ENCODE data around the gene METTL24.
"Not testable (repeated sequence)": the region's sequence is repeated elsewhere in the genome, so short reads cannot be mapped to it uniquely, and the experiment has no call there.

METTL24 gene

DNA sequence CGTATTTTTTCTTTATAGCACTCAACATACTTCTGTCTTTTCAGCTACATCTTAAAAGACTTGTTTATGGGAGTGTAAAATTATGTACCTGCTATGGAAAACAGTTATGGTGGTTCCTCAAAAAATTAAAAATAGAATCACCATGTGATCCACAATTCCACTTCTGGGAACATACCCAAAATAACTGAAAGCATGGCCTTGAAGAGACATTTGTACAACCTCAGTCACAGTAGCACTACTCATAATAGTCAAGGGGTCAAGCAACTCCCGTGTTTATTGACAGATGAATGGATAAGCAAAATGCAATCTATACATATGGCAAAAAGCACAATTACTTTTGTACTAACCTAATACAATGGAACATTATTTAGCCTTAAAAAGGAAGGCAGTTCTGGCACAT is 74.5 kb downstream of the METTL24 start:
- TF ChIP-seq GABPA (IDR thresholded peaks at IDR 0.05; ENCODE audit: low read depth) (no peak), CTCF (IDR thresholded peaks at IDR 0.05; ENCODE audit: insufficient read depth, low read length) (no peak), POLR2AphosphoS5 (IDR thresholded peaks at IDR 0.05; ENCODE audit: low read depth) (no peak), REST (IDR thresholded peaks at IDR 0.05; ENCODE audit: insufficient replicate concordance, low read depth) (no peak), SPI1 (IDR thresholded peaks at IDR 0.05; ENCODE audit: borderline replicate concordance, low read depth) (no peak)
- Histone ChIP-seq H3K27ac (replicated peaks) (no peak overlapping the region), H3K27me3 (ENCODE audit: insufficient read depth, poor library complexity, severe bottlenecking) (peaks cover 4% of the 10 kb centered on the region), H3K4me3 (replicated peaks; ENCODE audit: insufficient read depth, low read length) (no peak overlapping the region)
- DNase-seq (ENCODE audit: low read depth in 1 of 2, low spot score in 1 of 2), result no peak

- no peak for DNase-seq (ENCODE audit: low read depth in 1 of 2, low spot score in 1 of 2)
- Histone ChIP-seq H3K27ac (replicated peaks) (no peak overlapping the region), H3K27me3 (ENCODE audit: insufficient read depth, poor library complexity, severe bottlenecking) (peaks cover 4% of the 10 kb centered on the region), H3K4me3 (replicated peaks; ENCODE audit: insufficient read depth, low read length) (no peak overlapping the region)
- TF ChIP-seq CTCF (IDR thresholded peaks at IDR 0.05; ENCODE audit: insufficient read depth, low read length) (no peak), GABPA (IDR thresholded peaks at IDR 0.05; ENCODE audit: low read depth) (no peak), POLR2AphosphoS5 (IDR thresholded peaks at IDR 0.05; ENCODE audit: low read depth) (no peak), SPI1 (IDR thresholded peaks at IDR 0.05; ENCODE audit: borderline replicate concordance, low read depth) (no peak), REST (IDR thresholded peaks at IDR 0.05; ENCODE audit: insufficient replicate concordance, low read depth) (no peak)
Measured at GRCh38 chr6:110282412-110282811, 75.7 kb downstream of the METTL24 start.

- H3K27ac ChIP-seq (replicated peaks), result no peak overlapping the region
- no peak for TF ChIP-seq CTCF (IDR thresholded peaks at IDR 0.05; ENCODE audit: insufficient read depth, low read length)
- TF ChIP-seq GABPA (IDR thresholded peaks at IDR 0.05; ENCODE audit: low read depth), result no peak
- TF ChIP-seq SPI1 (IDR thresholded peaks at IDR 0.05; ENCODE audit: borderline replicate concordance, low read depth), result no peak
- TF ChIP-seq POLR2AphosphoS5 (IDR thresholded peaks at IDR 0.05; ENCODE audit: low read depth), result no peak
- TF ChIP-seq REST (IDR thresholded peaks at IDR 0.05; ENCODE audit: insufficient replicate concordance, low read depth), result no peak
- no peak overlapping the region for H3K4me3 ChIP-seq (replicated peaks; ENCODE audit: insufficient read depth, low read length)
- DNase-seq (ENCODE audit: low read depth in 1 of 2, low spot score in 1 of 2), result no peak
- H3K27me3 ChIP-seq (ENCODE audit: insufficient read depth, poor library complexity, severe bottlenecking), result peaks cover 2% of the 10 kb centered on the region
Measured at GRCh38 chr6:110277100-110277665, 81.0 kb downstream of the METTL24 start.

- H3K4me3 ChIP-seq (replicated peaks; ENCODE audit: insufficient read depth, low read length); H3K27ac ChIP-seq (replicated peaks); H3K27me3 ChIP-seq (ENCODE audit: insufficient read depth, poor library complexity, severe bottlenecking); DNase-seq (ENCODE audit: low read depth in 1 of 2, low spot score in 1 of 2): not testable (repeated sequence)
Measured at GRCh38 chr6:110272781-110273180, 85.4 kb downstream of the METTL24 start.
